Lower leg skin (tissue), 3 donors: ENCODE results near the gene KRTAP10-1.

ENCODE experiments used
- CTCF ChIP-seq, 3 donors: fragments of 450-650 bp; IDR thresholded peaks; one replicate each; pipeline ENCODE4 v1.5.1; 2016; ENCODE audit warnings: antibody characterized with exemption in 3 of 3, mild to moderate bottlenecking in 3 of 3, moderate library complexity in 2 of 3
- POLR2A ChIP-seq, 2 donors: fragments of 450-650 bp; IDR thresholded peaks; one replicate each; pipeline ENCODE4 v1.6.1; 2016 to 2017; ENCODE audit warnings: antibody characterized with exemption in 2 of 2, mild to moderate bottlenecking in 1 of 2, moderate library complexity in 1 of 2

DNA sequence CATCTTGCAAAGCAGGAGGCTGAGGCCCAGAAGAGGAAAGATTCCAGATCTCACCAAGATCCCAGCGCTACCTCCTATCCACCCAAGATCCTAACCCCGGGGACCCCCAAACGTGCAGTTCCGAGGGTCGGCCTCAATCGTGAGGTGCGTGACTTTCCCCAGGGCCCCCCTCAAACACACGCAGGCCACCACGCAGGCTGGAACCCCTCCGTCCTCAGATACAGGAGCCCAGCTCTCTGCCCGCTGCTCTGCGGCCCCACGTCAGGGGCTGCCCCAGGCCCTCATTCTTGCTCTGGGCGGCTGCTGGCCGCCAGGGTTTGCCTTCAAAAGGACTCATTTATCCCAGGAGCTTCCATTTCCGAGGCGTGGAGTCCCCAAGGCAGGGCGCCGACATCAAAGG, 39.9 kb downstream of the KRTAP10-1 start:
- no peak for TF ChIP-seq CTCF (IDR thresholded peaks at IDR 0.05)
- no peak for TF ChIP-seq POLR2A (IDR thresholded peaks at IDR 0.05)
